Colon (tissue), 2 donors: ENCODE results near the gene SPANXD.
A peak's percentile ranks its signal among the peaks of the same experiment; 100 is the strongest.
"Not testable (repeated sequence)": the region's sequence is repeated elsewhere in the genome, so short reads cannot be mapped to it uniquely, and the experiment has no call there.

Experiments used
- FAIRE-seq: peaks from 2 replicates; lab custom pipeline; 2012; peaks lifted over from hg19 to GRCh38; lab: Jason Lieb, UNC
- donor health status: control.
- donor health status: control.

SPANXD gene

GRCh38 chrX:141698639-141699038 lies at the start of gene SPANXD:
Gene SPANXD, minus strand, starts transcription at chrX:141698739. Its CDS starts 334 bp downstream, at chrX:141698405.
- not testable (repeated sequence) for FAIRE-seq

GRCh38 chrX:141742666-141743065 lies 44.1 kb upstream of the SPANXD start:
- FAIRE-seq: no peak

GRCh38 chrX:141736656-141737055 lies 38.1 kb upstream of the SPANXD start:
- no peak for FAIRE-seq

- peak; percentile 45 for FAIRE-seq
Observed at GRCh38 chrX:141733371-141733770, 34.8 kb upstream of the SPANXD start.

- FAIRE-seq: no peak
Observed at GRCh38 chrX:141732031-141732430, 33.5 kb upstream of the SPANXD start.

- no peak for FAIRE-seq
Observed at GRCh38 chrX:141724186-141724585, 25.6 kb upstream of the SPANXD start.

GRCh38 chrX:141714680-141715079 lies 16.1 kb upstream of the SPANXD start:
- no peak for FAIRE-seq

- FAIRE-seq: no peak
Observed at GRCh38 chrX:141701072-141701471, 2.5 kb upstream of the SPANXD start.

GRCh38 chrX:141673946-141674345 lies 24.6 kb downstream of the SPANXD start:
- no peak for FAIRE-seq

- FAIRE-seq: no peak
Observed at GRCh38 chrX:141669689-141670088, 28.9 kb downstream of the SPANXD start.

- no peak for FAIRE-seq
Observed at GRCh38 chrX:141668371-141668770, 30.2 kb downstream of the SPANXD start.

GRCh38 chrX:141662781-141663180 lies 35.8 kb downstream of the SPANXD start:
- no peak for FAIRE-seq

GRCh38 chrX:141652286-141652685 lies 46.3 kb downstream of the SPANXD start:
- no peak for FAIRE-seq
